Measurements from ENCODE around the gene TEC. TPM values are rescaled to one million over a fixed set of nuclear protein-coding genes. Genes with fewer than 3 reads are reported as not detected.

The TEC gene
- total RNA-seq, 1 experiment from 2014 or later = 0.67 TPM

DNA sequence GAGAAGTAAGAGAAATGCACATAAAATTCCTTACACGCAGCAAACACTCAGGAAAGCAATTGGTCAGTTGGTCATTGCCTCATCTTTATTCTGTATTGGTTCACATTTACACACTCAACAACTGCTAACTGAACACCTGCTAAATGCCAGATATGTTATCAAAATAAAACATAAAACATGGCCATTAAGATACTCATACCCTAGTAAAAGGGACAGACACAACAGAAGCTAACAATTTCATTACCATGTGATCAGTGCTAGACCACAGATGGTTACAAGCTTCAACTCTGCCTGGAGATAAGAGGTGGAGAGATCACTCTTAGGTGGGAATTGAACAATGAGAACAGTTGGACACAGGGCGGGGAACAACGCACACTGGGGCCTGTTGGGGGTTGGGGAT lies 26.2 kb downstream of the TEC start:
- ATAC-seq = no peak
- Histone ChIP-seq H3K4me3 (ENCODE audit: low read depth in 2 of 2, low read length in 2 of 2) (no peak overlapping the region), H3K9me3 (ENCODE audit: control insufficient read depth, insufficient read depth, low read depth, low read length) (no peaks in the 10 kb centered on the region), H3K27ac (ENCODE audit: low read length) (no peak overlapping the region), H3K4me1 (ENCODE audit: control insufficient read depth, insufficient read depth, low read length) (no peaks in the 10 kb centered on the region), H3K36me3 (ENCODE audit: control insufficient read depth, insufficient read depth, low read length) (no peaks in the 10 kb centered on the region), H3K27me3 (ENCODE audit: control insufficient read depth, insufficient read depth, low read length) (no peaks in the 10 kb centered on the region)
- TF ChIP-seq POLR2AphosphoS5 (IDR thresholded peaks at IDR 0.05; ENCODE audit: low read depth, low read length) = no peak
- TF ChIP-seq TCF7L2 (IDR thresholded peaks at IDR 0.05; ENCODE audit: low read depth, low read length) = no peak
- TF ChIP-seq, protein P1, sequence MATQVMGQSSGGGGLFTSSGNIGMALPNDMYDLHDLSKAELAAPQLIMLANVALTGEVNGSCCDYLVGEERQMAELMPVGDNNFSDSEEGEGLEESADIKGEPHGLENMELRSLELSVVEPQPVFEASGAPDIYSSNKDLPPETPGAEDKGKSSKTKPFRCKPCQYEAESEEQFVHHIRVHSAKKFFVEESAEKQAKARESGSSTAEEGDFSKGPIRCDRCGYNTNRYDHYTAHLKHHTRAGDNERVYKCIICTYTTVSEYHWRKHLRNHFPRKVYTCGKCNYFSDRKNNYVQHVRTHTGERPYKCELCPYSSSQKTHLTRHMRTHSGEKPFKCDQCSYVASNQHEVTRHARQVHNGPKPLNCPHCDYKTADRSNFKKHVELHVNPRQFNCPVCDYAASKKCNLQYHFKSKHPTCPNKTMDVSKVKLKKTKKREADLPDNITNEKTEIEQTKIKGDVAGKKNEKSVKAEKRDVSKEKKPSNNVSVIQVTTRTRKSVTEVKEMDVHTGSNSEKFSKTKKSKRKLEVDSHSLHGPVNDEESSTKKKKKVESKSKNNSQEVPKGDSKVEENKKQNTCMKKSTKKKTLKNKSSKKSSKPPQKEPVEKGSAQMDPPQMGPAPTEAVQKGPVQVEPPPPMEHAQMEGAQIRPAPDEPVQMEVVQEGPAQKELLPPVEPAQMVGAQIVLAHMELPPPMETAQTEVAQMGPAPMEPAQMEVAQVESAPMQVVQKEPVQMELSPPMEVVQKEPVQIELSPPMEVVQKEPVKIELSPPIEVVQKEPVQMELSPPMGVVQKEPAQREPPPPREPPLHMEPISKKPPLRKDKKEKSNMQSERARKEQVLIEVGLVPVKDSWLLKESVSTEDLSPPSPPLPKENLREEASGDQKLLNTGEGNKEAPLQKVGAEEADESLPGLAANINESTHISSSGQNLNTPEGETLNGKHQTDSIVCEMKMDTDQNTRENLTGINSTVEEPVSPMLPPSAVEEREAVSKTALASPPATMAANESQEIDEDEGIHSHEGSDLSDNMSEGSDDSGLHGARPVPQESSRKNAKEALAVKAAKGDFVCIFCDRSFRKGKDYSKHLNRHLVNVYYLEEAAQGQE (IDR thresholded peaks at IDR 0.05; ENCODE audit: insufficient read depth in 1 of 2, low read depth in 2 of 2, low read length in 1 of 2) = no peak
- ChIA-PET CTCF (no interaction called here), POLR2A (no interaction called here)
- in situ Hi-C loops (cut with HindIII; ENCODE audit: low pct_unique_long_range_greater_than_20kb, low sequenced_read_pairs) (no loop called here), intact Hi-C loops (cut with micrococcal nuclease; ENCODE audit: unreplicated experiment) (no loop called here)
- BruUV-seq (replicated peaks) = no TSS peak
- DNase-seq (ENCODE audit: low read depth, low spot score) = no peak

DNA sequence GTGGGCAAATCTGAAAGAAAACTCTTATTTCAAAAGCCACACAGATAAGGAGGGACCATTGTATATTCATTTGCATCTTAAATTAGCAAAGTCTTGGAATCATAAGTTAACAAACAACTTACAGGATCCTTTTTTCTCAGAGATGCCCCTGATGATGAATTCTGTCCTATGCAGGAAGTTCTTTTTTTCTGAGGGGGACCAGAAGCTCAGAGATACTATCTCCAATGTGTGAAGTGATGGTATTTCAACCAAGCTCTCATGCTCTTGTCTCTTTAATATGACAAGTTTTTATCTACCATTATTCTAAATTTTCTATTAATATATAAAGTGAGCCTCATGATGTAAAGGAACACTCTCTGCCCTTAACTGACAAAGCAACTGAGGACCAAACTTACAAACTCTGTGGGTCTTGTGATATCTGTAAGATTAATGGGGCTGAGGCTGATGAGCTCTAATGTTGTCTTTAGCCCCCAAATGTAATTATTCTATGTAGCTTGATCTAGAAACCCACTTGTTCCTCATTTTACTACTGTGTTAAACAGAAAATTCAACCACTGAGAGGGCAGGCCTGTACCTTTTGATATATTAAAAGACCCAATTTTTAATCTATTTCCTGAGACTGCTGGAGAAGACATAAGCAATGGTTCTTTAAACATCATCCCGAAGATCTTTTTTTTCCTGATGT lies 27.0 kb downstream of the TEC start:
- DNase-seq (ENCODE audit: low read depth, low spot score) (no peak), ATAC-seq (no peak)
- Histone ChIP-seq H3K4me3 (ENCODE audit: low read depth in 2 of 2, low read length in 2 of 2) (no peak overlapping the region), H3K27me3 (ENCODE audit: control insufficient read depth, insufficient read depth, low read length) (no peaks in the 10 kb centered on the region), H3K9me3 (ENCODE audit: control insufficient read depth, insufficient read depth, low read depth, low read length) (no peaks in the 10 kb centered on the region), H3K27ac (ENCODE audit: low read length) (no peak overlapping the region), H3K4me1 (ENCODE audit: control insufficient read depth, insufficient read depth, low read length) (no peaks in the 10 kb centered on the region), H3K36me3 (ENCODE audit: control insufficient read depth, insufficient read depth, low read length) (no peaks in the 10 kb centered on the region)
- TF ChIP-seq, protein P2, sequence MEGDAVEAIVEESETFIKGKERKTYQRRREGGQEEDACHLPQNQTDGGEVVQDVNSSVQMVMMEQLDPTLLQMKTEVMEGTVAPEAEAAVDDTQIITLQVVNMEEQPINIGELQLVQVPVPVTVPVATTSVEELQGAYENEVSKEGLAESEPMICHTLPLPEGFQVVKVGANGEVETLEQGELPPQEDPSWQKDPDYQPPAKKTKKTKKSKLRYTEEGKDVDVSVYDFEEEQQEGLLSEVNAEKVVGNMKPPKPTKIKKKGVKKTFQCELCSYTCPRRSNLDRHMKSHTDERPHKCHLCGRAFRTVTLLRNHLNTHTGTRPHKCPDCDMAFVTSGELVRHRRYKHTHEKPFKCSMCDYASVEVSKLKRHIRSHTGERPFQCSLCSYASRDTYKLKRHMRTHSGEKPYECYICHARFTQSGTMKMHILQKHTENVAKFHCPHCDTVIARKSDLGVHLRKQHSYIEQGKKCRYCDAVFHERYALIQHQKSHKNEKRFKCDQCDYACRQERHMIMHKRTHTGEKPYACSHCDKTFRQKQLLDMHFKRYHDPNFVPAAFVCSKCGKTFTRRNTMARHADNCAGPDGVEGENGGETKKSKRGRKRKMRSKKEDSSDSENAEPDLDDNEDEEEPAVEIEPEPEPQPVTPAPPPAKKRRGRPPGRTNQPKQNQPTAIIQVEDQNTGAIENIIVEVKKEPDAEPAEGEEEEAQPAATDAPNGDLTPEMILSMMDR (IDR thresholded peaks at IDR 0.05) = no peak
- TF ChIP-seq, protein P1 (IDR thresholded peaks at IDR 0.05; ENCODE audit: insufficient read depth in 1 of 2, low read depth in 2 of 2, low read length in 1 of 2) = no peak
- TF ChIP-seq POLR2AphosphoS5 (IDR thresholded peaks at IDR 0.05; ENCODE audit: low read depth, low read length) = no peak
- TF ChIP-seq TCF7L2 (IDR thresholded peaks at IDR 0.05; ENCODE audit: low read depth, low read length) = no peak
- TF ChIP-seq SIN3A (IDR thresholded peaks at IDR 0.05; ENCODE audit: borderline replicate concordance, insufficient read depth, low read depth, low read length) = no peak
- POLR2A ChIA-PET = no interaction called here
- CTCF ChIA-PET = no interaction called here
- BruUV-seq (replicated peaks) = no TSS peak
- intact Hi-C loops (cut with micrococcal nuclease; ENCODE audit: unreplicated experiment) = no loop called here
- in situ Hi-C loops (cut with HindIII; ENCODE audit: low pct_unique_long_range_greater_than_20kb, low sequenced_read_pairs) = no loop called here

All from Panc1 (cell line).